GM21381 (cell line): ENCODE data around the gene NDFIP1.
"Not testable (repeated sequence)": the region's sequence is repeated elsewhere in the genome, so short reads cannot be mapped to it uniquely, and the experiment has no call there.

Experiments used
- ATAC-seq: cut with Tn5 transposase; IDR thresholded peaks from one replicate; pipeline ENCODE4 v1.9.1; 2021; ENCODE audit warnings: mild to moderate bottlenecking, moderate library complexity; ENCODE audit not compliant: unreplicated experiment

The NDFIP1 gene

GRCh38 chr5:142183561-142183960 is 75.0 kb downstream of the NDFIP1 start:
- no peak for ATAC-seq

GRCh38 chr5:142184988-142185387 is 76.4 kb downstream of the NDFIP1 start:
- ATAC-seq, result no peak

- no peak for ATAC-seq
Measured at GRCh38 chr5:142186514-142186856, 77.9 kb downstream of the NDFIP1 start.

GRCh38 chr5:142186857-142187594 is 78.4 kb downstream of the NDFIP1 start:
- ATAC-seq, result no peak

DNA sequence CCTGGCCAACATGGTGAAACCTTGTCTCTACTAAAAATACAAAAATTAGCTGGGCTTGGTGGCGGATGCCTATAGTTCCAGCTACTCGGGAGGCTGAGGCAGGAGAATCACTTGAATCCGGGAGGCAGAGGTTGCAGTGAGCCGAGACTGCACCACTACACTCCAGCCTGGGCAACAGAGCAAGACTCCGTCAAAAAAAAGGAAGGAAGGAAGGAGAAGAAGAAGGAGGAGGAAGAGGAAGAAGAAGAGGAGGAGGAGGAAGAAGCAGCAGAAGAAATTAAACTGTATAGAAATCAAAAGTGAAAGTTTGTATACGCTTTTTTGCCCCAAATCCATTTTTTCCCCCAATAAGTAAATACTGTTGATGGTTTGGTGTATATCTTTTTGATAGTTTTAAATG is 80.1 kb downstream of the NDFIP1 start:
- not testable (repeated sequence) for ATAC-seq

GRCh38 chr5:142189813-142190212 is 81.2 kb downstream of the NDFIP1 start:
- no peak for ATAC-seq

DNA sequence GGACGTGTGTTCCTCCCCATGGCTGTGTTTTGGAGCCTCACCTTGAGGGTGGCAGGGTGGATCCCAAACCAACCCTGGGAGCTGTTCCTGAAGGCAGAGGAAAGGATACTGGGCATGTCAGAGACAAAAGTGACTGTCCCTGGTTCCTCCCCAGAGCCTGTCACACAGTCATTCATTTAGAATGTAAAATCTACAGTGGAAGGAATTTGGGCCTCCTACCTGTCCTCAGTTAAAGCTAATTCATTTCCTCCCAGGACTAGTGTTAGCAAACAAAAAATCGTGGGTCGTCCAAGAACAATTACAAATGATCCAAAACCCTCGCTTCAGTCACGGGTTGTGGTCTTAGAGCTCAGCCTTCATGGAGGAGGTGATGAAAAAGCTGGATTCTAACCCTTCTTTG is 83.2 kb downstream of the NDFIP1 start:
- ATAC-seq, result no peak

DNA sequence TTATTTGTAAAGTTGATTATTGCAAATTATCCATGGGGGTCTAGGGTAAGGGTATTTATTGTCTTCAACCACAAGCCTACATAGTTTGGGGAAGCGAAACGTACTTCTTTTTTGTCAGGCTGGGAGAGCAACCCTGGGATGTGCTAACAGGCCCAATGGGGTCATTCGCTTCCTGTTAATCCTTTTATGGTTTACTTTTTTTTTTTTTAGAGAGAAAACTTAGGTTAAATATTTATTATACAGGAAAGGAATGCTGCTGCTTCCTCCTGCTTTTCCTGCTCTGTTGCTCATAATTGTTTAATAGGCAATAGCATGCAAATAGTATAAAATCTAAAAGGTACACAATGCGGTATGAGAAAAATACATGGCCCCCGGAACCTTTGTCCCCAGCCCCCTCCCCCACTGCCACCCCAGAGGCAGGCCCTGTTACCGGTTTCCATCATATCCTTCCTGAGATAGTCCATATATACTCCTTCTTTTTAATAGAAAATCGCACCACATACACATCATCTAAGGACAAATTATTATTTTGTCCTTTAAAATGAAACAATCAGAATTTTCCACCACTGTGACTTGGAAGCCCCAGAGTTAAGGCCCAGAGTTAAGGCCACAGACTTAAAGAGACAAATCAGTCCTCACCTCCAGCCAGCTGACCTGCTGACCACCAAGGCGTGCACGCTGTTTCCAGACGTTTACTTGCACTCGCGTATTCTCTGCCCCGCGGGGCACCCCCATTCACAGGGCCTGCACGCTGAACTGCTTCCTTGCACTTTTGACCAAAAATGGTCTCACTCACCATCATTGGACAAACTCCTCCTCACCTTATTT is 83.9 kb downstream of the NDFIP1 start:
- ATAC-seq, result no peak

DNA sequence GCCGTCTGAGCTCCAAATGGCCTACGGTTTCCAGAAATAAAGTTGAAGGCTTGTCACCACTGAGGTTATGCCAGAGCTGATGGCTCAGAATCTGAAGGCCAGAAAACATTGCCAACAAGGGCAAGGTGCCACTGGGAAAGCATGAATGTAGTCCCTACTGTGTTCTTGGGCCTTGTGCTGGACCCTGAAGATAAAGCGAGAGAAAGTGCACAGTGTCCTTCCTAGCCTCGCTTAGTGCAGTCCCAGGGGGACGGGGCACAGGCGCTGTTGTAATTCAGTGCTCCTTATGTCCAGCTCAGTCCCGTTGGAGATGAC is 84.5 kb downstream of the NDFIP1 start:
- no peak for ATAC-seq

GRCh38 chr5:142197098-142197497 is 88.5 kb downstream of the NDFIP1 start:
- no peak for ATAC-seq

DNA sequence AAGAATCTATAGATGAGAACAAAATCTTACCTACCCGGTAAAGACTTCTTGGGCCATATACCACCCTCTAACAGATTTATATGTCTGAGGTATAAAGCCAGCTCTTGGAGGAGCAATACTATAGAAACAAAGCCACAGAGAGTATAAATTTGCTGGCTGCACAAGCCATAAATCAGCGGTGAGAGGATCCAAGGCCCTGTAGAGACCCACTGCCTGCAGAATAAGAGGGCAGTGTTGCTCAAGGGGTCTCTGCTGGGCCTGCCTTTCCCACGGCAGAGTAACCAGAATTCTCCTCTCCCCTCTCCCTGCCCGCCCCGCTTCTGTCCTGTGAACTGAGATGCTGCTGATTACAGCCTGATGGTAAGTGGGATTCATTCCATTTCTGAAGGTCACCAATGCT is 89.2 kb downstream of the NDFIP1 start:
- ATAC-seq, result no peak

DNA sequence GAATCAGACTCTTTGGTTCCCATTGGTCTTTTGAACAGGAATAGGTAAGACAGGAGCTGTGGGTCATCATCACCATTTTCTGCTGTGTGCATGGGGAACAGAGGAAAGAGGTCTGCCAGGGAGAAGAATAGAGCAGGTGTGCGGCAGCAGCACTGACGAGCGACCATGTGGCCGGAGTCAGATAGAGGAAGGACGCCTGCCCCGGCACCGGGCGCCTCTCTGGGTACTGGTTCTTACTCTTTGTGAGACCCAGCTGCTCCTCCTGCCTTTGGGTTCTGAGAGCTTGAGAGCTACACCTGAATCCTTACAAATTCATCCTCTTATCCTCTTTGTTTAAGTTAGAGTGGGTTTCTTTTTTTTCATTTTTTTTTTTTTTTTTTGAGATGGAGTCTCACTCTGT is 90.8 kb downstream of the NDFIP1 start:
- no peak for ATAC-seq

DNA sequence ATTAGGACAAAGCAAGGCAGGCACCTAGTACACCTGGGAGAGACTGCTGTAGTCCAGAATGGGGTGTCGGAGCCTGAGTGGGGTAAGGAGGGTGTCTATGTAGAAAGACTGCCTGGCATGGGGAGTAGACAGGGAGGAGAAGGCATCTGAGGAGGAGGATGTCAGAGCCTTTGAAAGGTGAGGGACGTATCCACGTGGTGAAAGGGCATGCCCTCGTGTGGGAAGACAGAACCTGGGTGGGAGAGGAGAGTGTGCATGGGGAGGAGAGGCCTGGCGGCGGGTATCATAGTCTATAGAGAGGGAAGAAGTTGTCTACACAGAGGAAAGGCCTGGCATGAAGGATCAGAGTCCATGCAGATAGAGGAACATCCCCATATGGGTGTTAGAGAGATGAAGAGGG is 91.8 kb downstream of the NDFIP1 start:
- ATAC-seq, result no peak

DNA sequence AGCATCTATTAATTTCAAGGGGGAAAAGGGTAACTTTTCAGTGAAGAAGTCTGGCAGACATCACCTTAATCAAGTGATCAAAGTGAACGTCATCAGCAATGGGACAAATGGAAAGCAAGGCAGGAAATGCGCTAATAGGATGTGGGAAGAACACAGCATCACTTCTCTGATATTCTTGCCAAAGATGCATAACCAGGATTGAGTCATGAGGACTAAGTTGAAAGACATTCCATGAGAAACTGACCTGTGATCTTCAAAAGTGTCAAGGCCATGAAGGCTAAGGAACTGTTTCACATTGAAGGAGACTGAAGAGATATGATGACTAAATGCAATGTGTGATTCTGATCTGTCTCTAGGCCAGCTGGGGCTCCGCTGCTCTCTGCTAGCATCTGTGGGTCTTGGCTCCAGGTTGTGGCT is 92.9 kb downstream of the NDFIP1 start:
- no peak for ATAC-seq

GRCh38 chr5:142202282-142202681 is 93.7 kb downstream of the NDFIP1 start:
- ATAC-seq, result no peak
